Amniotic stem cell (primary cell): ENCODE measurements around the gene AFF1.

Experiments
- DNase-seq: peaks from one replicate; lab custom pipeline; 2025; lab: John Stamatoyannopoulos, UW

The AFF1 gene, protein sequence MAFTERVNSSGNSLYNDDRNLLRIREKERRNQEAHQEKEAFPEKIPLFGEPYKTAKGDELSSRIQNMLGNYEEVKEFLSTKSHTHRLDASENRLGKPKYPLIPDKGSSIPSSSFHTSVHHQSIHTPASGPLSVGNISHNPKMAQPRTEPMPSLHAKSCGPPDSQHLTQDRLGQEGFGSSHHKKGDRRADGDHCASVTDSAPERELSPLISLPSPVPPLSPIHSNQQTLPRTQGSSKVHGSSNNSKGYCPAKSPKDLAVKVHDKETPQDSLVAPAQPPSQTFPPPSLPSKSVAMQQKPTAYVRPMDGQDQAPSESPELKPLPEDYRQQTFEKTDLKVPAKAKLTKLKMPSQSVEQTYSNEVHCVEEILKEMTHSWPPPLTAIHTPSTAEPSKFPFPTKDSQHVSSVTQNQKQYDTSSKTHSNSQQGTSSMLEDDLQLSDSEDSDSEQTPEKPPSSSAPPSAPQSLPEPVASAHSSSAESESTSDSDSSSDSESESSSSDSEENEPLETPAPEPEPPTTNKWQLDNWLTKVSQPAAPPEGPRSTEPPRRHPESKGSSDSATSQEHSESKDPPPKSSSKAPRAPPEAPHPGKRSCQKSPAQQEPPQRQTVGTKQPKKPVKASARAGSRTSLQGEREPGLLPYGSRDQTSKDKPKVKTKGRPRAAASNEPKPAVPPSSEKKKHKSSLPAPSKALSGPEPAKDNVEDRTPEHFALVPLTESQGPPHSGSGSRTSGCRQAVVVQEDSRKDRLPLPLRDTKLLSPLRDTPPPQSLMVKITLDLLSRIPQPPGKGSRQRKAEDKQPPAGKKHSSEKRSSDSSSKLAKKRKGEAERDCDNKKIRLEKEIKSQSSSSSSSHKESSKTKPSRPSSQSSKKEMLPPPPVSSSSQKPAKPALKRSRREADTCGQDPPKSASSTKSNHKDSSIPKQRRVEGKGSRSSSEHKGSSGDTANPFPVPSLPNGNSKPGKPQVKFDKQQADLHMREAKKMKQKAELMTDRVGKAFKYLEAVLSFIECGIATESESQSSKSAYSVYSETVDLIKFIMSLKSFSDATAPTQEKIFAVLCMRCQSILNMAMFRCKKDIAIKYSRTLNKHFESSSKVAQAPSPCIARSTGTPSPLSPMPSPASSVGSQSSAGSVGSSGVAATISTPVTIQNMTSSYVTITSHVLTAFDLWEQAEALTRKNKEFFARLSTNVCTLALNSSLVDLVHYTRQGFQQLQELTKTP

DNA sequence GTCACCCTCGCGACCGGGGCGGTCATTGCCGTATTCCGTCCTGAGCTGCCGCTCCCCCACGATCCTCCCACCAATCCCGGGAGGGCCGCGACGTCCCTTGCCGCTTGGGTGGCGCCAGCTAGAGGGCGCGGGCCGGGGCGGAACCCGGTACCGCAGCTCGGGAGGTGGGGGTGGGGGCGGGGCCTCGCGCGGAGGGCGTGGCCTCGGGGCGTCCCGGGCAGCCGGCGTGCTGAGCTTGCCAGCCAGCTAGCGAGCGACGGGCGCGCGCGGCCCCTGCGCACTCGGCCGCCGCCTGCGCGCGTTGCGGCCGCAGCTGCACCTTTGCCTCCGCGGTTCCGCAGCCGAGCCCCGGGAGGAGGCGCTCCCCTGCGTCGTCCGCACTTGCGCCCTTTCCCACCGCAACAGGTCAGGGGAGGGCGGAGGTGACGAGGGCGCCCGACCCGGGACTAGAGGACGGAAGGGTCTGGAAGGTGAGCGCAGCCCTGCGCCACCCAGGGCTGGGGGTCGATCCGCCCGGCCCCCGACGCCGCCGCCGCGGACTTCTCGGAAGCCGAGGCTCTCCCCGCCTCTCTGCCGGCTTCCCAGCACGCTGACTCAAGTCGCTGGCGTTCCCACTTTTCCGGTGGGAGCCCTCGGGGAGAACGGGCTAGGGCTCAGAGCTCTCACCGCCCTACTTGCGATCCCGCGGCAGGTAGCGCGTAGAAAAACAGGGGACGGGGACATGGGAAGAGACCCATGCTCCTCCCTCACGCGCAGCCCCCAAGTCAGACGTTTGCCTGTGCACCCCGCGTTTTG lies at the start of gene AFF1:
AFF1 (plus strand) TSS at position 241 of the 795 bp plus-strand sequence. CDS start 13,523 bp downstream, outside the sequence.
- DNase-seq: peak; percentile 76

DNA sequence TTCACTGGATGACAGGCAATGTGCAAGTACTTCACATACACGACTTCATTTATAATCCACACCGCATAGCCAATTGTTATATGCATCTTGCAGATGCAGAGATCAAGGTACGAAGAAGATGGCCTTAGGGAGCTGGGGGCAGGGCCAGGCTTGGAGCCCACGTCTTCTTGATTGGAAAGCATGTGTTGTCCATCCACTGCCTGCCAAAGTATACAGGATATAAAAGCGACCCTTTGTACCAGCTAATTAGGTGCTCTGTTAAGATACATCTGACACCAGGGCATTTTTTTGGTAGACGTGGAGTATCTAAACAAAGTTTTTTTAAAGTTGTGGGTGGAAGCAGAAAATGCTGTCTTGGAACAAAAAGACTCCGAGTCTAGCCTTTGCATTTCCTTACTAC lies 44.0 kb upstream of the AFF1 start:
- no peak for DNase-seq

DNA sequence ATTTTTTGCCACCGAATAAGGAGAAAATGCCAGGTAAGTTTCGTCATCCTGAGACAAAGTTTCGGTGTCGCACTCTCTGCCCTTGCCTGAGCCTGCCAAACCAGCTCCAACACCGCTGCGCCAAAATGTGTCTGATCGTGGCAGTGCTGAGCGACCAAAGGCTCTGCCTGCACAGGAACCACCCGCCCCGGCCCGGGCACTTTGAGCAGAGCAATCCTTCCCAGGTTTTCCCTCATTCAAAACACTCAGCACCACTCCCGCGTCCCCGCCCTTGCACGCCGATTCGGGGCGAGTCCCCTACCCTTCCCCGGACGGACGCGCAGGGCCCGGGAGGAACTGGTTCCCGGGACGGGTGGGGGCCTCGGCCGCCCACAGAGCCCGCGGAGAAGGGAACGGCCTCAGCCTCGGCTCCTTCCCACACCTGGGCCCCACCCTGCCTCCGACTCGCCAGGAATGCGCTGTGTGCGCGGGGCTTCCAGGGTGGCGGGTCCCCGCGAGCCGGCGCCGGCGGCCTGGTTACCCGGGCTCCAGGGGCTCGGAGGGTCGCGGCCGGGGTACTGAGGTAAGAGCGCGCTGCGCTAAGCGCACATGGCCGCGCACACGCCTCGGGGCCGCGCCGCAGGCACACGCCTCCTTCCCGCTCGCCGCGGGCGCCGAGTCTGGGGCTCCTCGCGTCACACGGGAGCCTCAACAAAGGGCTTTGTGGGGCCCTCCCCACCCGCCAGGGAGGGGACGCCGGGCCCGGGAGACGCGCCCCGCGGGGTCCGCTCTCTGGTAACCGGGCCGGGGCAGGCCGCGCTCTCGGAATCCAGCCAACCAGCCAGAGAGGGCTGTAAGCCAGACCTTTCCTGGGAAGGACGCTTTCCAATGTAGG lies 42.8 kb upstream of the AFF1 start, which contains the start of gene C4orf36:
C4orf36 (minus strand) TSS at position 661 of the 874 bp plus-strand sequence. CDS start 902 bp downstream, outside the sequence.
- DNase-seq: no peak

DNA sequence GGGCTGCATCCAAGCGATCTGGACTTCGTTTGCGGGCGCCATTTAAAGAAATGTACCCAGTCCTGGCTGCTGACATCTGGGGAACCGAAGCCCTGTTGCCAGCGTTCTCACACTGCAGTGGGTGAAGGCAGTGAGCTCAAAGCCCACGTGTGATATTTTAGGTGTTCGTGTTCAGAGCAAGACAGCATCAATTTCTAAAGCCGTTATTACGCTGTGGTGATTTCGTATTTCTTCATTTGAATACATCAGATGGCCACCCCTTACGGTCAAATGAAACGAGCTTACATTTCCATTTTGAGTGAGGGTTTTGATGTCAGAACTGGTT lies 42.2 kb upstream of the AFF1 start:
- DNase-seq: no peak

DNA sequence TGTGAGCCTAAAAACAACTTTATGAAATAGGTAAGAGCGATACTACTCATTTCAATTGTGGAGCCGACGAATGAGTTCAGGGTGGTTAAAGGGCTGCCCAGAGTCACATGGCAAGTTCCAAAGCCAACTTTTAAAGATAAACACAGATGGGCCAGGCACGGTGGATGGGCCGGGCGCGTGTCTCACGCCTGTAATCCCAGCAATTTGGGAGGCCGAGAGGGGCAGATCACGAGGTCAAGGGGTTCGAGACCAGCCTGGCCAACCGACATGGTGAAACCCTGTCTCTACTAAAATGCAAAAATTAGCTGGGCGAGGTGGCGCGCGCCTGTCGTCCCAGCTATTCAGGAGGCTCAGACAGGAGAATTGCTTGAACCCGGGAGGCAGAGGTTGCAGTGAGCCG lies 41.7 kb upstream of the AFF1 start:
- DNase-seq: no peak

DNA sequence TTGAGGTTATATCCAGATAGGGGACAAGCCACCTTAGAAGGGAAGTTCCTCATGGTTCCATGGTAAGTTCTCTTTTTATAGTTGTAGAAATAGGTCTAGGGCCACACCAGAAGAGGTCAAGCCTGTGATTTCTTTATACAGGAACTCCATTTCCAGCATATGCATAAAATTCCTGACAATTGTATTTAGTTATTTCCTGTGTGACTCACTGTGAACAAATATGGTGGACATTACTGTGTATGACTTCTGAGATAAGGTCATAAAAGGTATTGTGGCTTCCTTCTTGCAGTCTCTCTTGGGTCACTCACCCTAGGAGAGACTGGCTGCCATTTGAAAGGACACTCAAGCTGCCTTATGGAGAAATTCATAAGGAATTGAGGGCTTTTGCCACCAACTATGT lies 40.4 kb upstream of the AFF1 start:
- DNase-seq: no peak

DNA sequence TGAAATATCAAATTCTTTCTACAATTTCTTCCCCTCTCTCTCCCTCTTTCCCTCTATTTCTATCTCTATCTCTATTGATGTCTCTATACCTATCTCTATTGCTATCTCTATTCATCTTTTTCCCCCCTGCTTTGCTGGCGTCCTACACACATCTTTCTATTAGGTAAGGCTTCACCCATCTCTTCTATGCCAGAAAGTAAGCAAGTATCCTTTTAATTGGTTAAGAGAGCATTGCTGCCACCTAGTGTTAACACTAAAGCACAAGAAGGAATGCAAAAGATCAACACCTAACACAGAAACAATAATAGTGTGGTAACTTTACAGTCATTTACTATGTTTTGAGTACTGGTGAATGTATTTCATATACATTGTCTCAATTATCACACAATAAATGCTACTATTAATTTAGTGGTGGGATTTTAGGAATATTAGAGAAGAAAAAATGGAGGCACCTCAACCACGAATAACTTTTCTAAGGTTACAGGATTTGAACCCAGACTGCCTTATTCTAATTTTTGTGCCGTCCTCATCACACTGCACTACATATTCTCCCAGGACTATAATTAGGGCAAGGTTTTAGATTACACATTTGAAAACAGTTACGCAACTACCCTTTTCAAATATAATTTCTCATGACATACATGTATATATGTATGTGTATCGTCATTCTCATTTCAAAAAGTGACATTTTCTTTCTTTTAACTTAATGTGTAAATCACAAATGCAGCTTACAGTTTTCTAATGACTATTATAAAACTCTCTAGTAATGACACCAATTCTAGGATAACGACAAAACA lies 38.9 kb upstream of the AFF1 start:
- DNase-seq: peak; percentile 74

DNA sequence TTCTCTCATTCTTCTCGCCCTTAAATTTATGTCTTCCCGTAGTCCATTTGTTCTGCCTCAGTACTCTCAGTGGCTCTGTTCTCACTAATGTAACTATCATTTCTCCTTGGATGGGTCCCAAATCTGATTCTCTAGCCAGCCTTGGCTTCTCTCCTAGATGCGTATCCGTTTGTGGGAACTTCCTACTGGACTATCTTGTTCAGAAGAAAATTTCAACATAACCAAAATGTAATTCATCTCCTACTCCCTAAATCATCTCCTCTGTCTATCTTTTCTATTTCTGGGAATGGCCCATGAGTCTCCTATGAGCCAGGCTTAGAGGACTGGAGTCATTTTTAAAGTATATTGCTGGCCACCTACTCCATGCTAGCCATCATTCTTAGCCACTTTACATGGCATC lies 38.2 kb upstream of the AFF1 start:
- DNase-seq: no peak

DNA sequence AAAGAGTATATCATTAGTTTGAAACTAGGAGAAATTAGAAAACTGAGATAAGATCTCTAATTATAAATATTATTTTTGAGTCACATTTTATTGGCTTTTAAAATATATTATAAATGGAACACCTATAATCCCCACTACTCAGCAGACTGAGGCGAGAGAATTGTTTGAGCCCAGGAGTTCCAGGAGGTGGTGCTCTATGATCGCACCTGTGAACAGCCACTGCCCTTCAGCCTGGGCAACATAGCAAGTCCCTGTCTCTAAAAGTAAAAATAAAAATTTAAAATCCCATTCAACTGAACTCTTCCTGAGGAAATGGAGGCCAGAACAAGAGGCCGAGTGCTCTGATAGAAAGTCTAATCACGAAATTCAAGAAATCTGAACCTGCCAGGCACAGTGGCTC lies 36.2 kb upstream of the AFF1 start:
- DNase-seq: no peak

DNA sequence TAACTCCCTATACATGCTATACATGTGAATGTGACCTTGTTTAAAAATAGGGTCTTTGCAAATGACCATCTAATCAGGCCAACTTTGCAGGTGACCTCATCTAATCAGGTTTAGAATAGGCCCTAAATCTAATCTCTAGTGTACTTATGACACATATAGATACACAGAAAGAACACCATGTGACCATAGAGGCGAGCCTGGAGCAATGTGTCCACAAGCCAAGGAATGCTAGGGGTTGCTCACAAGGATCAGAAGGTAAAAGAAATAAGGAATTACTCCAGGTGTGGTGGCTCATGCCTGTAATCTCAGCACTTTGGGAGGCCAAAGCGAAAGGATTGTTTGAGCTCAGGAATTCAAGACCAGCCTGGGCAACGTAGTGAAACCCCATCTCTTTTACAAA lies 32.9 kb upstream of the AFF1 start:
- no peak for DNase-seq

DNA sequence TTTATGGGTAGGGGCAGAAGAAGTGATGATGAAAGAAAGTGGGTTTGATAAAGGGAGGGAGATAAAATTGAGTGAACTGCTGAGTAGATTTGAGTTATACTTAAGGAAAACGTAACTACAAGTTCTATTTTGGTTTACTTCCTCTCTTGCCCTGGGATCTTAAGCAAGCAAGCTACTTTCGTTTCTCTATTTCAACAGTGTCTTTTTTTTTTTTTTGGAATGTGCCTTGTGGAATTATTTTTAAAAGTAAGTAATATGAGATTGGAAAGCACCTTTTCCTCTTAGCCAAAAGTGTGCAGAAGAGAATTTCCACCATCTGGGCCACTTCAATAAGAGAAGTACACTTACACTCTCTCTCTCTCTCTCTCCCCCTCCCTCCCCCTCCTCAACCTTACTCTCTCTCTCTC lies 26.6 kb upstream of the AFF1 start:
- no peak for DNase-seq

DNA sequence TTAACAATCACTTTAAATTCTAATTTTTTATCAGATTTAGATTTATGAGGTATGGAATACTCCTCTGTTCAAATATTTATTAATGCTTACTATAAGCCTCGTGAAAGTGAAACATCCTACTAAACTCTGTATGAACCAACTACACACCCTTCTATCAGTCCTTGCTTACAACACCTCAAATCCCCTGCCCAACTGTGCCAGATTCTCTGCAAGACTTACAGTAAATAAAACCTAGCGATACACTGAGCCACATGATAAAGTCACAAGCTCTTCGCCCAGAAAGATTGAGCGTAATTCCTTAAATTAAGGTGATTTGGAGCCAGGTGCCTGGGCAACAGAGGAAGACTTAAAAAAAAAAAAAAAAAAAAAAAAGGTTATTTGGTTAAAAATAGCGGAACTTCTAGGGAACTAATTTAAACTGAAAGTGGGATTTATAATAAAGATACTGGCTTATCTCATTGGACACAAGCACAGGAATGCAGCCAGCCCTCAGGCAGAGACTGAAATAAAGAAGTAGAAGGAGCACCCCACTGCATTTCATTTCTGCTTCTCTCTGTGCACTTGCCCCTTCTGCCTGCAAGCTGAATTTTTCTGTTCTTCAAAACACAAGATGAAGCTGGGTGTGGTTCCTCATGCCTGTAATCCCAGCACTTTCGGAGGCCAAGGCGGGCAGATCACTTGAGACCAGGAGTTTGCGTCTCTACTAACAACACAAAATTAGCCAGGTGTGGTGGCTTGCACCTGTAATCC lies 25.1 kb upstream of the AFF1 start:
- DNase-seq: no peak

DNA sequence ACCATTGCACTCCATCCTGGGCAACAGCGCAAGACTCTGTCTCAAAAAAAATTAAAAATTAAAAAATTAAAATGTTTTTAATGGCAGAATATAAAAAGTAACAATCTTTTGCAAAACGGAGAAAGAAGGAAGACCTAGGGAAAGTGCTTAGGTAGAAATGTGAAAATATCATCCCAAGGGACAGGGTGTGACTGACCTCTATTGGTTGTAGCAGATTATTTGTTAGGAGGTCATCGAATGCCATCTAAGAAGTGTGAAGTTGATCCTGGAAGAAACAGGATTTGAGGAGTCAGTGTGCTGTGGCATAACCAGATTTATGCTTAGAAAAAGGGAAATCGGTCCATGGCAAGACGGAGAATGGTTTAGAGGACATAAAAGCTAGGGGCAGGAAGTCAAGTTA lies 24.4 kb upstream of the AFF1 start:
- no peak for DNase-seq

DNA sequence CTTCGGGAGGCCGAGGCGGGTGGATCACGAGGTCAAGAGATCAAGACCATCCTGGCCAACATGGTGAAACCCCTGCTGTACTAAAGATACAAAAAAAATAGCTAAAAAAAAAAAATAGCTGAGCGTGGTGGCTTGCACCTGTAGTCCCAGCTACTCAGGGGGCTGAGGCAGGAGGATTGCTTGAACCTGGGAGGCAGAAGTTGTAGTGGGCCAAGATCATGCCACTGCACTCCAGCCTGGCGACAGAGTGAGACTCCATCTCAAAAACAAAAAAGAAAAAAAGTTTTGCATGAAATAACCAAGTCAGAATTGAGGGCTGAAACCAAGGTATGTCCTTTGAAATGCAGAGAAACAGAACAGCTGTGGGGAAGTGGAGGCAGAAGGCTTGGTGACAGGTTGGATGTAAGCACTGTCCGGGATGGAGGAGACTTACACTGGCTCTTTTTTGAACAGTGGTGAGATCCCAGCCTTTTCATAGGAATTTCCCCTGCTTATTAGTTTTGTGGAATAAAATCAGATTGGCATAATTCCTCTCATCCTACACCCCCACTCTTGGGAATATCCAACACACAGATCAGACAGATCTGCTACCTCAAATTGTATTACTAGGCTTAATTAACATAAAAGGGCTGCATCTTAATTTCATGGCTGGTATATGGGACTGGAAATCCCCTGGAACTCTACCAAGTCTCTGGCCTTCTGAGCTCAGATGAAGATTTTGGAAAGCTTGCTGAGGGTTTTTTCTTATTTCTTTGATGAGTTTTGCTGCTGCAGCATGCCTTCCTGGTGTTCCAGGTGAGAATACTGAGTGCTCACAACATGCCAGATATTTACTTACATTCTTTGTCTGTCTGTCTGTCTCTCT lies 23.8 kb upstream of the AFF1 start:
- DNase-seq: no peak

DNA sequence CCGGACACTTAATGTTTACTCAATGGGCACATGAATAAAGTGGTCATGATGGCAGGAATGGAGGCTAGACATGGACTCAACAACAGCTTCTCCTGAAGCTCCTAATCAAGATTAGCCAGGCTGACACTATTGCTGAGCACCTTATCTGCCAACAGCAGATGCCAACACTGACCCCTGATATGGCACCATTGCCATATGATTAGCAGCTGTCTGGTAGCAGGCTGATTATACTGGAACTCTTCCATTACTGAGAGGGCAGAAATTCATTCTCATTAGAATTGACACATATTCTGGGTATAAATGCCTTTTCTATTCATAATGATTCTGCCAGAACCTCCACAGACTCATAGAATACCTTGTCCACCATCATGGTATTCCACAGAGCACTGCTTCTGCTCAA lies 18.4 kb upstream of the AFF1 start:
- DNase-seq: no peak

DNA sequence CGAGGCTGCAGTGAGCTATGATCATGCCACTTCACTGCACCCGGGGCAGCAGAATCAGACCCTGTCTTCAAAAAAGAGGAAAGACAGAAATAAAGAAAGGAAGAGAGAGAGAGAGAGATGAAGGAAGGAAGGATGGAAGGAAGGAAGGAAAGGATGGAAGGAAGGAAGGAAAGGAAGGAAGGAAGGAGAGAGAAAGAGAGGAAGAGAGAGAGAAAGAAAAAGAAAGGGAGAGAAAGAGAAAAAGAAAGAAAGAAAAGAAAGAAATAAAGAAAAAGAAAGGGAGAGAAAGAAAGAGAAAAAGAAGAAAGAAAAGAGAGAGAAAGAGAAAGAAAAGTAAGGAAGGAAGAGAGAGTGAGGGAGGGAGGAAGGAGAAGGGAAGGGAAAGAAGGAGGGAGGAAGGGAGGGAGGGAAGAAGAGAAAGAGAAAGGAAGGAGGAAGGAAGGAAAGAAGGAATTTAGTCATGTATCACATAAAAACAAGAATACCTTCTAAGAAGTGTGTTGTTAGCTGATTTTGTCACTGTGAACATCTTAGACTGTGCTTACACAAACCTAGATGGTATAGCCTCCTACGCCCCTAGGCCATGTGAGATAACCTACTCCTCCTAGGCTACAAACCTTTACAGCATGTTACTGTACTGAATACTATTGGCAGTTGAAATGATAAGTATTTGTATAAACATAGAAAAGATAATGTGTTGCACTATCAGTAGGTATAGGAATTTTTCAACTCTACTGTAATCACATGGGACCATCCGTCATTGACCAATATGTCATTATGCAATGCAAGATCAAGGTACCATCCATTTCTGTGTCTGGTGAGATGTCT lies 17.4 kb upstream of the AFF1 start:
- no peak for DNase-seq

DNA sequence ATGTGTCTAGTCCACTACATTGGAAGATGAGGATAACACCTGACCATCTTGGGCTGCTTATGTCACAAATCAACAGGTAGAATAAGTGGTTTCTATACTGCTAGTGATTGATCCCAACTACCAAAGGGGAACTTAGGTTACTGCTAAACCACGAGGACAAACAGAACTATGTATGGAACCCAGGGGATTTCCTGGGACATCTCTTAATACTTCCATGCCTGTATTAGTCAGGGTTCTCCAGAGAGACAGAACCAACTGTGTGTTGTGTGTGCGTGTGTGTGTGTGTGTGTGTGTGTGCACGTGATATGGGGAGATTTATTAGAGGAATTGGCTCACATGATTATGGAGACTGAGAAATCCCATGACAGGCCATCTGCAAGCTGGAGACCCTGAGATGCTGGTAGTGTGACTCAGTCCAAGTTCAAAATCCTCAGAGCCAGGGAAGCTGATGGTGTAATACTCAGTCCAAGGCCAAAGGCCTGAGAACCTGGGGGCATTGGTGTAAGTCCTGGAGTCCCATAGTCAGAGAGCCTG lies 16.2 kb upstream of the AFF1 start:
- DNase-seq: no peak
